Vagina (tissue), 2 donors: ENCODE results near the gene SPATA24. TPM values are rescaled to one million over a fixed set of nuclear protein-coding genes. Genes with fewer than 3 reads are reported as not detected.

Experiments
- DNase-seq, 2 donors: peaks; one replicate each; pipeline ENCODE4 v3.0.0-alpha.2; 2017; ENCODE audit errors: extremely low spot score in 2 of 2
- H3K27ac ChIP-seq: fragments of 200-600 bp; sonication (generic); one replicate; pipeline ENCODE4 v1.5.1; 2019
- H3K27me3 ChIP-seq: fragments of 200-600 bp; sonication (generic); one replicate; pipeline ENCODE4 v1.5.1; 2019
- H3K36me3 ChIP-seq, 2 donors: fragments of 200-600 bp; sonication (generic); one replicate each; pipeline ENCODE4 v1.5.1; 2017 to 2019
- H3K4me1 ChIP-seq: fragments of 200-600 bp; sonication (generic); one replicate; pipeline ENCODE4 v1.5.1; 2019
- H3K4me3 ChIP-seq, 2 donors: fragments of 200-600 bp; sonication (generic); 1 replicate in 1 of 2; 2 replicates in 1 of 2; pipeline ENCODE4 v1.5.1; 2016 to 2019
- H3K9me3 ChIP-seq: fragments of 200-600 bp; sonication (generic); one replicate; pipeline ENCODE4 v1.5.1; 2019
- POLR2A ChIP-seq, 2 donors: fragments of 450-650 bp; IDR thresholded peaks; one replicate each; pipeline ENCODE4 v1.6.1; 2017; ENCODE audit warnings: antibody characterized with exemption in 2 of 2, mild to moderate bottlenecking in 2 of 2, moderate library complexity in 2 of 2
- POLR2AphosphoS5 ChIP-seq, 2 donors: sonication (generic); formaldehyde crosslinking; IDR thresholded peaks; one replicate each; pipeline ENCODE4 v1.9.0; 2017; ENCODE audit warnings: antibody characterized with exemption in 2 of 2, mild to moderate bottlenecking in 2 of 2, low read depth in 1 of 2; ENCODE audit not compliant: insufficient read depth in 1 of 2
- intact Hi-C: fragments of 100-400 bp; cut with DNase I; formaldehyde crosslinking; loops from one replicate; pipeline ENCODE4 v1.15.1; 2023
- total RNA-seq: library from RNA; depleted of rRNA; stranded (reverse); fragments of >200 nt; gene quantifications from one replicate; pipeline ENCODE4 v1.2.3, GENCODE V29; 2016
- TF ChIP-seq, protein P1 (sequence below), 3 experiments: fragments of 450-650 bp in 2 of 3; fragments of 200-600 bp in 1 of 3; sonication (generic) in 1 of 3; IDR thresholded peaks; one replicate each; pipeline ENCODE4 v1.5.1; 2017 to 2019; ENCODE audit warnings: antibody characterized with exemption in 3 of 3, mild to moderate bottlenecking in 2 of 3, moderate library complexity in 2 of 3

Gene SPATA24
- total RNA-seq, 1 donor from 2014 or later = 12.3 TPM

DNA sequence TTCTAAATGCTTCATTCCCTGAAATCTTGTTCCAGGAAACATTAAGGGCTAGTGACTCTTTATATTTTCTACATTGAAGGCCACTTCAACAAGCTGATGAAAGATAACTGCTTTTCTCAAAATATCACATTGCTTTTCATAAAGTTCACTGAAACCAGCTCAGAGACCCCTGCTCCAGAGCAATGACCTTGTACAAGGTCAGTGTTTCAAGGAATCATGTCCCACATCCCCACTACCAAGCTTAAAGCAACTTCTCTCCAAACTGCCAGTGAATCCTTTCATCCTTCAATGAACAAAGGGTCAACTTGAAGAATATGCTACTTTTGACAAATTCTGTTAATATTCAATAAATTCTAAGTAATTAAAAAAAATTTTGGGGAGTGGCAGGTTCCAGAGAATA lies 12.0 kb upstream of the SPATA24 start:
- intact Hi-C loops = no loop called here
- TF ChIP-seq POLR2A (IDR thresholded peaks at IDR 0.05) = no peak
- no peak for TF ChIP-seq POLR2AphosphoS5 (IDR thresholded peaks at IDR 0.05; ENCODE audit: insufficient read depth in 1 of 2, low read depth in 1 of 2)
- TF ChIP-seq, protein P1, sequence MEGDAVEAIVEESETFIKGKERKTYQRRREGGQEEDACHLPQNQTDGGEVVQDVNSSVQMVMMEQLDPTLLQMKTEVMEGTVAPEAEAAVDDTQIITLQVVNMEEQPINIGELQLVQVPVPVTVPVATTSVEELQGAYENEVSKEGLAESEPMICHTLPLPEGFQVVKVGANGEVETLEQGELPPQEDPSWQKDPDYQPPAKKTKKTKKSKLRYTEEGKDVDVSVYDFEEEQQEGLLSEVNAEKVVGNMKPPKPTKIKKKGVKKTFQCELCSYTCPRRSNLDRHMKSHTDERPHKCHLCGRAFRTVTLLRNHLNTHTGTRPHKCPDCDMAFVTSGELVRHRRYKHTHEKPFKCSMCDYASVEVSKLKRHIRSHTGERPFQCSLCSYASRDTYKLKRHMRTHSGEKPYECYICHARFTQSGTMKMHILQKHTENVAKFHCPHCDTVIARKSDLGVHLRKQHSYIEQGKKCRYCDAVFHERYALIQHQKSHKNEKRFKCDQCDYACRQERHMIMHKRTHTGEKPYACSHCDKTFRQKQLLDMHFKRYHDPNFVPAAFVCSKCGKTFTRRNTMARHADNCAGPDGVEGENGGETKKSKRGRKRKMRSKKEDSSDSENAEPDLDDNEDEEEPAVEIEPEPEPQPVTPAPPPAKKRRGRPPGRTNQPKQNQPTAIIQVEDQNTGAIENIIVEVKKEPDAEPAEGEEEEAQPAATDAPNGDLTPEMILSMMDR (IDR thresholded peaks at IDR 0.05) = no peak
- Histone ChIP-seq H3K36me3 (no peaks in the 10 kb centered on the region), H3K4me1 (peaks cover 41% of the 10 kb centered on the region), H3K27ac (no peak overlapping the region), H3K4me3 (no peak overlapping the region), H3K27me3 (no peaks in the 10 kb centered on the region), H3K9me3 (no peaks in the 10 kb centered on the region)
- DNase-seq = no peak

- Histone ChIP-seq H3K27ac (no peak overlapping the region), H3K4me3 (no peak overlapping the region), H3K27me3 (no peaks in the 10 kb centered on the region), H3K9me3 (no peaks in the 10 kb centered on the region), H3K4me1 (peaks cover 47% of the 10 kb centered on the region), H3K36me3 (no peaks in the 10 kb centered on the region)
- intact Hi-C loops = no loop called here
- TF ChIP-seq, protein P1 (IDR thresholded peaks at IDR 0.05) = no peak
- TF ChIP-seq POLR2AphosphoS5 (IDR thresholded peaks at IDR 0.05; ENCODE audit: insufficient read depth in 1 of 2, low read depth in 1 of 2) = peak in 1 of 2 donors; percentile 18
- no peak for DNase-seq
These were observed 11.5 kb upstream of the SPATA24 start for GRCh38 chr5:139415221-139415861.

DNA sequence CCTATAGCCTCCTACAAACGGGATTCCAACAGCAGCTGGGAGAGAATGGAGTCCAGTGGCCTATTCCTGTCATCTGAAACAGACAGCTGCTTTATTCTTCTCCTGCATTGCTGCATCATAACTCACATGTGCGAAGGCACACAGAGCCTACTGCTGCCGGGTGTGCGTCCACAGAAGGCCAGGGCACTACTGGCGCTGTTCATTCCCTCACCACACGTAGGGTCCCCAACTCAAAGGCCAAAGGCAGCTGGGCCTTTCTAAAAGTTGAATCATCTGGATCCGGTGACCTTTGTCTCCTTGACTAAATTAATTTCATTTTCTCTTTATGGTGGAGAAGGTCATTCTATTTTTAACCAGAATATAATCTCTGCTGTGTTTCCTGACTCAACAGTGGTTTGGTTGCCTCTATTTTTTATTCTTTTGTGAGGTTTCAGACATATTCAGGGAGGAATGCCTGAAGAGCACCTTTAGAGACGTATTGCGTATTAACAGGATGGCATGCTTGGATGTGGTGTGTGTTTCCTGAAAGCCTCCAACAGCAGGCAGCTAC lies 10.8 kb upstream of the SPATA24 start:
- Histone ChIP-seq H3K4me3 (no peak overlapping the region), H3K36me3 (no peaks in the 10 kb centered on the region), H3K27me3 (no peaks in the 10 kb centered on the region), H3K9me3 (no peaks in the 10 kb centered on the region), H3K27ac (peak overlapping the region; percentile 37), H3K4me1 (peaks cover 51% of the 10 kb centered on the region)
- intact Hi-C loops = no loop called here
- TF ChIP-seq POLR2A (IDR thresholded peaks at IDR 0.05) (no peak), POLR2AphosphoS5 (IDR thresholded peaks at IDR 0.05; ENCODE audit: insufficient read depth in 1 of 2, low read depth in 1 of 2) (no peak)
- TF ChIP-seq, protein P1 (IDR thresholded peaks at IDR 0.05) = no peak
- DNase-seq = no peak

- DNase-seq = no peak
- no peaks in the 10 kb centered on the region for H3K27me3 ChIP-seq
- peaks cover 51% of the 10 kb centered on the region for H3K4me1 ChIP-seq
- H3K27ac ChIP-seq = peak overlapping the region; percentile 37
- H3K36me3 ChIP-seq = no peaks in the 10 kb centered on the region
- H3K9me3 ChIP-seq = no peaks in the 10 kb centered on the region
- intact Hi-C loops = no loop called here
- no peak overlapping the region for H3K4me3 ChIP-seq
- TF ChIP-seq, protein P1 (IDR thresholded peaks at IDR 0.05) = no peak
- no peak for TF ChIP-seq POLR2AphosphoS5 (IDR thresholded peaks at IDR 0.05; ENCODE audit: insufficient read depth in 1 of 2, low read depth in 1 of 2)
- no peak for TF ChIP-seq POLR2A (IDR thresholded peaks at IDR 0.05)
These were observed 10.1 kb upstream of the SPATA24 start for GRCh38 chr5:139413963-139414362.

GRCh38 chr5:139413153-139413552 lies 9.3 kb upstream of the SPATA24 start:
- no peaks in the 10 kb centered on the region for H3K9me3 ChIP-seq
- no peaks in the 10 kb centered on the region for H3K27me3 ChIP-seq
- H3K27ac ChIP-seq = no peak overlapping the region
- H3K4me3 ChIP-seq = no peak overlapping the region
- TF ChIP-seq POLR2AphosphoS5 (IDR thresholded peaks at IDR 0.05; ENCODE audit: insufficient read depth in 1 of 2, low read depth in 1 of 2) (no peak), POLR2A (IDR thresholded peaks at IDR 0.05) (no peak)
- TF ChIP-seq, protein P1 (IDR thresholded peaks at IDR 0.05) = no peak
- H3K4me1 ChIP-seq = peaks cover 51% of the 10 kb centered on the region
- intact Hi-C loops = no loop called here
- no peaks in the 10 kb centered on the region for H3K36me3 ChIP-seq
- DNase-seq = no peak
